Endothelial cell (in vitro differentiated cells): Measurements from ENCODE around the gene FRMD1. TPM values are rescaled to one million over a fixed set of nuclear protein-coding genes. Genes with fewer than 3 reads are reported as not detected.

ENCODE experiments used
- DNase-seq: peaks from one replicate; pipeline ENCODE4 v3.0.0; 2021; ENCODE audit warnings: low spot score
- H3K27ac Mint-ChIP-seq: one replicate; pipeline ENCODE4 v1.8.0; 2021; ENCODE audit warnings: mixed read lengths, inconsistent platforms; ENCODE audit not compliant: unreplicated experiment
- H3K27me3 Mint-ChIP-seq: one replicate; pipeline ENCODE4 v1.8.0; 2021; ENCODE audit warnings: mild to moderate bottlenecking, moderate library complexity, mixed read lengths, inconsistent platforms; ENCODE audit not compliant: unreplicated experiment
- H3K36me3 Mint-ChIP-seq: one replicate; pipeline ENCODE4 v1.8.0; 2021; ENCODE audit warnings: mild to moderate bottlenecking, low read depth, mixed read lengths, inconsistent platforms; ENCODE audit not compliant: unreplicated experiment
- H3K4me1 Mint-ChIP-seq: one replicate; pipeline ENCODE4 v1.8.0; 2021; ENCODE audit warnings: mild to moderate bottlenecking, mixed read lengths, inconsistent platforms; ENCODE audit not compliant: unreplicated experiment
- H3K4me3 Mint-ChIP-seq: one replicate; pipeline ENCODE4 v1.8.0; 2021; ENCODE audit warnings: mild to moderate bottlenecking, mixed read lengths, inconsistent platforms; ENCODE audit not compliant: unreplicated experiment
- H3K9me3 Mint-ChIP-seq: one replicate; pipeline ENCODE4 v1.8.0; 2021; ENCODE audit warnings: mixed read lengths, inconsistent platforms; ENCODE audit not compliant: unreplicated experiment
- total RNA-seq: library from RNA; stranded (reverse); fragmentation: NEBNext Ultra II Directional; extraction: Animal tissue kit (Norgen Biotek cat#: 25700); gene quantifications from one replicate; pipeline ENCODE4 v1.2.1, GENCODE V29; 2021; ENCODE audit not compliant: unreplicated experiment
- TF ChIP-seq, protein P1 (sequence below): fragments of 200-600 bp; sonication (generic); IDR thresholded peaks from one replicate; pipeline ENCODE4 v1.5.0; 2021; ENCODE audit warnings: antibody characterized with exemption; ENCODE audit not compliant: unreplicated experiment

The FRMD1 gene
- total RNA-seq, 1 donor from 2014 or later: 0.05 TPM

- H3K27ac Mint-ChIP-seq: no peak overlapping the region
- no peak for DNase-seq
- peaks cover 11% of the 10 kb centered on the region for H3K27me3 Mint-ChIP-seq
- no peaks in the 10 kb centered on the region for H3K36me3 Mint-ChIP-seq
- TF ChIP-seq, protein P1, sequence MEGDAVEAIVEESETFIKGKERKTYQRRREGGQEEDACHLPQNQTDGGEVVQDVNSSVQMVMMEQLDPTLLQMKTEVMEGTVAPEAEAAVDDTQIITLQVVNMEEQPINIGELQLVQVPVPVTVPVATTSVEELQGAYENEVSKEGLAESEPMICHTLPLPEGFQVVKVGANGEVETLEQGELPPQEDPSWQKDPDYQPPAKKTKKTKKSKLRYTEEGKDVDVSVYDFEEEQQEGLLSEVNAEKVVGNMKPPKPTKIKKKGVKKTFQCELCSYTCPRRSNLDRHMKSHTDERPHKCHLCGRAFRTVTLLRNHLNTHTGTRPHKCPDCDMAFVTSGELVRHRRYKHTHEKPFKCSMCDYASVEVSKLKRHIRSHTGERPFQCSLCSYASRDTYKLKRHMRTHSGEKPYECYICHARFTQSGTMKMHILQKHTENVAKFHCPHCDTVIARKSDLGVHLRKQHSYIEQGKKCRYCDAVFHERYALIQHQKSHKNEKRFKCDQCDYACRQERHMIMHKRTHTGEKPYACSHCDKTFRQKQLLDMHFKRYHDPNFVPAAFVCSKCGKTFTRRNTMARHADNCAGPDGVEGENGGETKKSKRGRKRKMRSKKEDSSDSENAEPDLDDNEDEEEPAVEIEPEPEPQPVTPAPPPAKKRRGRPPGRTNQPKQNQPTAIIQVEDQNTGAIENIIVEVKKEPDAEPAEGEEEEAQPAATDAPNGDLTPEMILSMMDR: no peak
- H3K4me3 Mint-ChIP-seq: no peak overlapping the region
- H3K4me1 Mint-ChIP-seq: no peaks in the 10 kb centered on the region
- H3K9me3 Mint-ChIP-seq: no peaks in the 10 kb centered on the region
These were observed 12.6 kb upstream of the FRMD1 start for GRCh38 chr6:168091381-168092264.

DNA sequence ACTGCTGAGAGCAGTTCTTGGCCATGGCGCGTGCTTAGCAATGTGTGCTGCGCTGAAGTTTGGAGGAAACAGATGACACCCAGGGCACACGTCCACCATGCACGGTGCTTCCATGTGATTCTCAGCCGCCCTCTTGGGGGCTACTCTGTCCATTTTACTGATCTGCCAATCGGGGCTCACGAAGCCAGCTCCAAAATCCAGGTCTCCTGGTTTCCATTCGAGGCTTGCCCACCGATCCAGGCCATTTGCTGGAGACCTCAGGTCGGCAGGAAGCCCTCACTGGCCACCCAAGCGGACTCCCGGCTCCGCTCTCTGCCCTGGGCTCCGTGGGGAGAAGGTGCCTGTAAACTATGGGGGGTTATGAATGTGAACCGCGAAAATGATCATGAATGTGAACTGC is 11.7 kb upstream of the FRMD1 start:
- Mint-ChIP-seq H3K27me3 (peaks cover 10% of the 10 kb centered on the region), H3K36me3 (no peaks in the 10 kb centered on the region), H3K9me3 (no peaks in the 10 kb centered on the region), H3K27ac (no peak overlapping the region), H3K4me1 (no peaks in the 10 kb centered on the region), H3K4me3 (no peak overlapping the region)
- DNase-seq: no peak
- TF ChIP-seq, protein P1: no peak

- Mint-ChIP-seq H3K9me3 (no peaks in the 10 kb centered on the region), H3K36me3 (no peaks in the 10 kb centered on the region), H3K4me3 (no peak overlapping the region), H3K4me1 (no peaks in the 10 kb centered on the region), H3K27me3 (peaks cover 10% of the 10 kb centered on the region), H3K27ac (no peak overlapping the region)
- DNase-seq: no peak
- TF ChIP-seq, protein P1: no peak
These were observed 11.2 kb upstream of the FRMD1 start for GRCh38 chr6:168090064-168090690.

DNA sequence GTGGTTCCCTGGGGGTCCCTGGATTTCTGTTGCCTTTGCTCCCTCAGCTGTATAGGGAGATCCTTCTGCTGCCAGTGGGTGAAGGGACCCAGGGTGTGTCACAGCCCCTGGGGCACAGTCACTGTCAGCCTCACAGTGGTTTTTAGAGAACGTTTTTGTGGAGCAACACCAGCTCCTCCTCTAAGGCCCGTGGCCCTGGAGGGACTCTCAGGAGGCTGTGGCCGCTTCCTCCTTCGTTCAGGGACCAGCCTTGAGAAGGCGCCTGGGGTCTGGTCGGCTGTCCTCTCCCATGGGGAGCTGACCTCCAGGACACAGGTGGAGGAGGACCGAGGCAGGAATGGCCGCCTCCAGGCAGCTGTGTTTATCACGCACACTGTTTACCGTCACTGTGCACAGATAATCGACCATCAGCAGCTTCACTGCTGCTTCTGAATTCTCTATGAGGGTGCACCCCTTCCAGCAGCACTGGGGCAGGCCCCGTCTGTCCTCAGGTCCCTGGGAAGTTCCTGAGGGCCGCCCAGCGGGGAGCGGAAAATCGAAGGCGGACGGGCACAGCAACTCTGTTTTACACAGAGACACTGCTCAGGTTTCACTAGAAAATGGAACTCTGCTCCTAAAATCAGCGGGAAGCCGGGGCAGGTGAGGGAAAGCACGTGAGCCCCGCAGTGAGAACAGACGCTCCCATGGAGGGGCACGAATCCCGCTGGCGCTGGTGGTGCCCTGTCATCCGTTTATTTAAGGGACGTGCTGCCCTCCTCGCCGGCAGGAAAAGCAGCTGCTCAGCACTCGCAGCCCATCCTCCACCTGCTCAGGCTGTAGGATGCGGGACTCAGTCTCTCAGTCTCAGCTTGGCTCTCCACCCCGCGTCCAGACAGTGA is 10.4 kb upstream of the FRMD1 start:
- no peak for DNase-seq
- H3K27me3 Mint-ChIP-seq: peaks cover 10% of the 10 kb centered on the region
- no peaks in the 10 kb centered on the region for H3K36me3 Mint-ChIP-seq
- H3K27ac Mint-ChIP-seq: no peak overlapping the region
- no peaks in the 10 kb centered on the region for H3K4me1 Mint-ChIP-seq
- H3K9me3 Mint-ChIP-seq: no peaks in the 10 kb centered on the region
- H3K4me3 Mint-ChIP-seq: no peak overlapping the region
- TF ChIP-seq, protein P1: no peak
